Colonic mucosa (tissue), 4 donors: ENCODE measurements around the gene TOLLIP. TPM values are rescaled to one million over a fixed set of nuclear protein-coding genes. Genes with fewer than 3 reads are reported as not detected.

Experiments used
- DNase-seq: peaks from one replicate; pipeline ENCODE4 v3.0.0-alpha.2; 2020
- H3K27ac ChIP-seq: fragments of 200-600 bp; one replicate; pipeline ENCODE4 v1.8.0; 2021
- H3K27me3 ChIP-seq: fragments of 200-600 bp; one replicate; pipeline ENCODE4 v1.8.0; 2021
- H3K36me3 ChIP-seq: fragments of 200-600 bp; one replicate; pipeline ENCODE4 v1.8.0; 2021
- H3K4me1 ChIP-seq: fragments of 200-600 bp; one replicate; pipeline ENCODE4 v1.8.0; 2021; ENCODE audit warnings: mild to moderate bottlenecking
- H3K4me3 ChIP-seq: fragments of 200-600 bp; one replicate; pipeline ENCODE4 v1.8.0; 2021
- H3K9ac ChIP-seq, 2 donors: one replicate each; pipeline ENCODE4 v1.7.0; 2013; ENCODE audit warnings: control low read depth in 2 of 2, low read depth in 2 of 2, low read length in 2 of 2
- H3K9me3 ChIP-seq: fragments of 200-600 bp; one replicate; pipeline ENCODE4 v1.8.0; 2021
- intact Hi-C: fragments of 100-400 bp; cut with DNase I; formaldehyde crosslinking; loops from one replicate; pipeline ENCODE4 v1.14.1; 2022
- total RNA-seq, 2 donors: library from RNA; stranded (reverse); fragmentation: NEBNext Ultra II Directional in 1 of 2; extraction: Animal tissue kit (Norgen Biotek cat#: 25700) in 1 of 2; gene quantifications; one replicate each; pipeline ENCODE4 v1.2.1, GENCODE V29; 2021
- TF ChIP-seq, protein P1 (sequence below): fragments of 200-600 bp; IDR thresholded peaks from one replicate; pipeline ENCODE4 v1.8.0; 2022; ENCODE audit warnings: antibody characterized with exemption, mild to moderate bottlenecking
- donor health status: healthy.
- donor health status: DM: no; HTN: no; CAD: no.
- donor health status: DM: no; HTN: no; CAD: no.

TOLLIP gene
- total RNA-seq, 2 donors from 2014 or later = 49.8 to 59.7 TPM

DNA sequence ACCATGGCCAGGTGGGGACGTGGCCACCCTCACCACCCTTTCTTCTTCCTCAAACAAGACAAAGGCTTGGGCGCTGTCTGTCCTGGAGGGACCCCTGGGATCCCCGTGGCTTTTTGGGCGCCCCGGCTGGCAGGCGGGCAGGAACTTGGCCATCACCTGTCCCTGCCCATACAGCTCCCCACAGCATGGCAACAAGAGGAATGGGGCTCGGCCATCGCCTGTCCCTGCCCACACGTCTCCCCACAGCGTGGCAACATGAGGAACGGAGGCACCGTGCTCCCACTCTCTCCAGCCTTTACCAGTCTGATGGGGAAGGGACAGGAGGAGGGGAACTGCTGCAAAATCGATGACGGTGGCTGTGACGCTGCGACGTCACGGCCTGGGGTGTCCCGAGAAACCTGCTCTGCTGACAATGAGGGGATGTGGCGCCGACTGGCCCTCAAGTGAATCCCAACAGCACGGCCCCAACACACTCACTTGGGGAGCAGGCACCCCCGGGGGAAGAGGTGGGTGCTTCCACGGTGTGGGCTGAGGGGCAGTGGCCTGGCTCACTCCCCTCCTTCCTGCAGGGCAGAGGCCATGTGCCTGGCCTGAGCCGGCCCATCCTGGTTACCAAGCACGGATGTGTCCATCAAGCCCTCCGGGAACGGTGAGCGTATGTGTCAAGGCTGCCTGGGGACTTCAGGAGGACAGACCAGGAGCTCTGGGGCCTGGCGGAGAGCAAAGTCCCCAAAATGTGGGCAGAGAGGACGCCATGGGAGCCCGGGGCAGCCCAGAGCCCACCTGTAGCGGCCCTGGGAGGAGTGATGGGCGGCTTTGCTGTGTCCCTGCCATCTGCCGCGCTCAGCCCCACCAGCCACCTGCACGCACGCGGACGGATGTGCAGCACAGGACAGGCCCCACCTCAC lies 30.4 kb downstream of the TOLLIP start:
- TF ChIP-seq, protein P1, sequence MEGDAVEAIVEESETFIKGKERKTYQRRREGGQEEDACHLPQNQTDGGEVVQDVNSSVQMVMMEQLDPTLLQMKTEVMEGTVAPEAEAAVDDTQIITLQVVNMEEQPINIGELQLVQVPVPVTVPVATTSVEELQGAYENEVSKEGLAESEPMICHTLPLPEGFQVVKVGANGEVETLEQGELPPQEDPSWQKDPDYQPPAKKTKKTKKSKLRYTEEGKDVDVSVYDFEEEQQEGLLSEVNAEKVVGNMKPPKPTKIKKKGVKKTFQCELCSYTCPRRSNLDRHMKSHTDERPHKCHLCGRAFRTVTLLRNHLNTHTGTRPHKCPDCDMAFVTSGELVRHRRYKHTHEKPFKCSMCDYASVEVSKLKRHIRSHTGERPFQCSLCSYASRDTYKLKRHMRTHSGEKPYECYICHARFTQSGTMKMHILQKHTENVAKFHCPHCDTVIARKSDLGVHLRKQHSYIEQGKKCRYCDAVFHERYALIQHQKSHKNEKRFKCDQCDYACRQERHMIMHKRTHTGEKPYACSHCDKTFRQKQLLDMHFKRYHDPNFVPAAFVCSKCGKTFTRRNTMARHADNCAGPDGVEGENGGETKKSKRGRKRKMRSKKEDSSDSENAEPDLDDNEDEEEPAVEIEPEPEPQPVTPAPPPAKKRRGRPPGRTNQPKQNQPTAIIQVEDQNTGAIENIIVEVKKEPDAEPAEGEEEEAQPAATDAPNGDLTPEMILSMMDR = no peak
- Histone ChIP-seq H3K9ac (no peak overlapping the region), H3K27ac (no peak overlapping the region), H3K9me3 (no peaks in the 10 kb centered on the region), H3K4me3 (no peak overlapping the region), H3K36me3 (no peaks in the 10 kb centered on the region), H3K27me3 (no peaks in the 10 kb centered on the region), H3K4me1 (no peaks in the 10 kb centered on the region)
- no peak for DNase-seq
- intact Hi-C loops = no loop called here

DNA sequence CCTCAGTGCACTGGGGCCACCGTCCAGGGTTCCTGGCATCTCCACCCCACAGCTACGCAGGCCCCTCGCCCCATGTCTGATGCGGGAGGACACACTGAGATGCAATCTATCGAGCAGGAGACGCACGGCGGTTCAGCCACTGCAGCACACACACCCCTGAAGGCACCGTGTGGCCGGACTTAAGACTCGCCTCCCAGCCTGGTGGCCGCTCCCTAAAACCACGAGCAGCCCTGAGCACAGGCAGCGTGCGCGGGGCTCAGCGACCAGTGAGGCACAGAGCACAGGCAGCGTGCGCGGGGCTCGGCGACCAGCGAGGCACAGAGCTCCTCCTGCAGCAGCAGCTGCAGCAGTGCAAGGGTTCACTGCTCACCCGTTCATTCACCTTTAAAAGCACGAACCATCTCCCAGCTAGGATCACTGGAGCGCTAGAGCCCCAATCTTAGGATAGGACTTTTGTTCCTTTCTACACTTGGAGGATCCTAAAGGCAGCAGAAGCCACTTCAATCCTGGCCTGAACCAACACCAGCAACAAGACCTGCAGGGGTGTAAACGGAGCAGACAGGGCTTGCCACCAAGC lies 31.4 kb downstream of the TOLLIP start:
- H3K27ac ChIP-seq = no peak overlapping the region
- no peaks in the 10 kb centered on the region for H3K27me3 ChIP-seq
- DNase-seq = no peak
- H3K4me1 ChIP-seq = no peaks in the 10 kb centered on the region
- no peak overlapping the region for H3K4me3 ChIP-seq
- intact Hi-C loops = no loop called here
- H3K9ac ChIP-seq = no peak overlapping the region
- TF ChIP-seq, protein P1 = no peak
- H3K36me3 ChIP-seq = no peaks in the 10 kb centered on the region
- H3K9me3 ChIP-seq = no peaks in the 10 kb centered on the region

DNA sequence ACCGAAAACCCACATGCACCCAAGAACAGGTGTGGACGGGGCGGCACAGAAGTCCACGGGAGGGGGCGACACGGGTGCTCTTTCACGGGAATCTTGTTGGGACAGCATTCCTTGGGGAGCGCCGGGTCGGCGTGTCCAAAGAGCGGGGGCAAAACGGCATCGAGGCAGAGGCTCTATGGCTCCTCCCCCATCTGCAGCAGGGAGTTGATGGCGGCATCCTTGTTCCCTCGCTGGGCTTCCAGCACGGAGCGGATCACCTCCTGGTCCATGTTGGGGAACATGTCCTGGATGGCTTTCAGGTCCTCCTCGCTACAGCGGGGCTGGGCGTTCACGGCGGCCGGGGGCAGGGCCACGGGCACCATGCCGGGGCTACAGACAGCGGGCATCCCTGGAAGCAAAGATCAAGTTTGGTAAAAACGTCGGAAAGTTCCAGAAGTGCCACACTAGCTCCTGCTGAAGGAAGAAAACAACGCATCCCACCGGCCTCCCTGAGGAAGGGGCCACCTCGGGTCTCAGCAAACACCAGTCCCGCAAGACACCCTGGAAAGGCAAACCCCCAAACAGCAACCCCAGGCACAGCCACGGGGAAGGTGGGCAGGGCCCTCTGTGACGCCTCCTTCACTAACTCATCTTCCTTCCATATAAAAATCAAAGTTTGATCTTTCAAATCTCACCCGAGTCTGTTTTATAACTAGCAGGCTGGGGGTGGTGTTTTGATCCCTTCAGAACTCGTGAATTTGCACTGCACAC lies 32.4 kb downstream of the TOLLIP start:
- no peaks in the 10 kb centered on the region for H3K27me3 ChIP-seq
- TF ChIP-seq, protein P1 = no peak

DNA sequence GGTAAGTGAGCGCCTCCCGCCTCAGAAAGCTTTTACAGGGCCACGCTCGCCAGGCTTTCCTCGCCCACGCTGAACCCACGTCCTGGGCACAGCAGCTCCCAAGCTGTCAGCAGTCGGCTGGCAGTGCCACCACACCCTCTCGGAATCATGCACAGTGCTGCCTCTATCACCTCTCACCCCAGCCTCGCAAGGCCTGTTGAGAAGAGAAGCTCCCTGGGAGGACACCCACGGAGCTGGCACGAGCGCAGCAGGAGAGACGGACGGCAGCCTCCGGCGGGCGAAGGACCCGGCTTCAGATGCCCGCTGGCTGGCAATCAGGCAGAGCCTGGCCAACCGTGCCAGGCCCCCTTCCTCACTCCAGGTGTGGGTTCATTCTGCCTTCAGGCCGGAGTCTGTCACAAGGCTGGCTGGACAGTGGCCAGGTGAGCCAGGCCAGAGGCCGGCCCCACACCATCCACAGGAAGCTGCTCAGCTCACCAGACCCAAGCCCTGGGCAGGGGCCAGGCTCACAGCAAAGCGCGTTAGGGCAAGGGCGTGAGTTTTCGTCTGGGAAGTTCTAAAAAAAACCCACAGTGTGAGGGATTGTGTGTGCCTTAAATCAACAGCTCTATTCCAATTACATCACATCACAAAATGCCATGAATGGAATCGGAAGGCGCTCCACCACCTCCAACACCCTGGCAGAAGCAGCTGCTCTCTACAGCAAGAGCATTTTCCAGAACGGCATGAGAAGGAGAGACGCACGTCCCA lies 33.2 kb downstream of the TOLLIP start:
- no peaks in the 10 kb centered on the region for H3K9me3 ChIP-seq
- no peaks in the 10 kb centered on the region for H3K36me3 ChIP-seq
- no peak for DNase-seq
- H3K4me3 ChIP-seq = no peak overlapping the region
- intact Hi-C loops = no loop called here
- H3K4me1 ChIP-seq = no peaks in the 10 kb centered on the region
- H3K27ac ChIP-seq = no peak overlapping the region
- H3K27me3 ChIP-seq = no peaks in the 10 kb centered on the region
- TF ChIP-seq, protein P1 = no peak
- no peak overlapping the region for H3K9ac ChIP-seq

More for the DNA sequence above, 32.4 kb downstream of the TOLLIP start:
- Histone ChIP-seq H3K36me3 (no peaks in the 10 kb centered on the region), H3K9ac (no peak overlapping the region), H3K9me3 (no peaks in the 10 kb centered on the region), H3K27ac (no peak overlapping the region), H3K4me1 (no peaks in the 10 kb centered on the region), H3K4me3 (no peak overlapping the region)
- DNase-seq = no peak
- intact Hi-C loops = no loop called here

DNA sequence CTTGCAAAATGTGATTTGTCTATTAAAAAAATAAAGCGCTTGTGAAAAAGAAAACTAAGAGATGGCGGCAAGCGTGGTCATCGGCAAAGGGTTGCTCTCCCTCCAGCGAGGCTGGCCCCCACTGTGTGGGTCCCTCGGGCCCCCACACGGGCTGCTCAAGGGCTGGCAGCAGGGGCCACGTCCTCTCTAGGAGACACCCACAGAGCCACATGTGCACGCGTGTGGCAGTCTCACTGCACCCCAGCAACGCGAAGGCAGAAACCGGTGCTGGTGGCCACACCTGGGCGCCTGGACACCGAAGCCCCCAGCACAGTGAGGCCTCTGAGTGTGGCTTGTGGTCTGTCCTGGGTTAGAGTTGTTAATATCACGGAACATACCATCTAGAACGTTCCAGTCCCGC lies 34.4 kb downstream of the TOLLIP start:
- H3K4me3 ChIP-seq = no peak overlapping the region
- no peak for DNase-seq
- H3K9me3 ChIP-seq = no peaks in the 10 kb centered on the region
- no peaks in the 10 kb centered on the region for H3K4me1 ChIP-seq
- no peak overlapping the region for H3K27ac ChIP-seq
- H3K9ac ChIP-seq = no peak overlapping the region
- no peaks in the 10 kb centered on the region for H3K36me3 ChIP-seq
- intact Hi-C loops = no loop called here
- TF ChIP-seq, protein P1 = no peak
- H3K27me3 ChIP-seq = no peaks in the 10 kb centered on the region
